Peyer's patch (tissue), 4 donors: Measurements from ENCODE around the gene RAB6A.

ENCODE experiments used
- POLR2A ChIP-seq, 2 donors: fragments of 450-650 bp; IDR thresholded peaks; one replicate each; pipeline ENCODE4 v1.5.1; 2017; ENCODE audit warnings: antibody characterized with exemption in 2 of 2, mild to moderate bottlenecking in 2 of 2, moderate library complexity in 2 of 2
- TF ChIP-seq, protein P1 (sequence below), 6 experiments: fragments of 450-650 bp in 4 of 6; fragments of 200-600 bp in 2 of 6; sonication (generic) in 1 of 6; IDR thresholded peaks; one replicate each; pipeline ENCODE4 v1.5.1; 2017 to 2019; ENCODE audit warnings: antibody characterized with exemption in 6 of 6, mild to moderate bottlenecking in 3 of 6, moderate library complexity in 1 of 6

DNA sequence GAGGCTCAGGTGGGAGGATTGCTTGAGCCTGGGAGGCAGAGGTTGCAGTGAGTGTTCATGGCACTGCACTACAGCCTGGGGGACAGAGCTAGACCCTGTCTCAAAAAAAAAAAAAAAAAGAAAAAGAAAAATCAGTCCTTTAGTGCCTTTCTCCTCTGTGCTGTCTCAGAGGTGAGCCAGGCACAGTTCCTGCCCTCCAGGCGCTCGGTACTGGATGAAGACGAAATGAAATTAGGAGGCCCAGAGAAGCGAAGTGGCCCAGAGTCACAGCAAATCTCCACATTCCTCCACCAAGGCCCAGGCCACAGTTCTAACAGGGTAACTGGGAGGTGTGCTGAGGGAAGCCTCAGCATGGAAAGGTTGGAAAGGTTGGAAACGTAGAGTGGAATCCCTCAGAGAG is 109.6 kb downstream of the RAB6A start:
- no peak for TF ChIP-seq POLR2A (IDR thresholded peaks at IDR 0.05)
- TF ChIP-seq, protein P1, sequence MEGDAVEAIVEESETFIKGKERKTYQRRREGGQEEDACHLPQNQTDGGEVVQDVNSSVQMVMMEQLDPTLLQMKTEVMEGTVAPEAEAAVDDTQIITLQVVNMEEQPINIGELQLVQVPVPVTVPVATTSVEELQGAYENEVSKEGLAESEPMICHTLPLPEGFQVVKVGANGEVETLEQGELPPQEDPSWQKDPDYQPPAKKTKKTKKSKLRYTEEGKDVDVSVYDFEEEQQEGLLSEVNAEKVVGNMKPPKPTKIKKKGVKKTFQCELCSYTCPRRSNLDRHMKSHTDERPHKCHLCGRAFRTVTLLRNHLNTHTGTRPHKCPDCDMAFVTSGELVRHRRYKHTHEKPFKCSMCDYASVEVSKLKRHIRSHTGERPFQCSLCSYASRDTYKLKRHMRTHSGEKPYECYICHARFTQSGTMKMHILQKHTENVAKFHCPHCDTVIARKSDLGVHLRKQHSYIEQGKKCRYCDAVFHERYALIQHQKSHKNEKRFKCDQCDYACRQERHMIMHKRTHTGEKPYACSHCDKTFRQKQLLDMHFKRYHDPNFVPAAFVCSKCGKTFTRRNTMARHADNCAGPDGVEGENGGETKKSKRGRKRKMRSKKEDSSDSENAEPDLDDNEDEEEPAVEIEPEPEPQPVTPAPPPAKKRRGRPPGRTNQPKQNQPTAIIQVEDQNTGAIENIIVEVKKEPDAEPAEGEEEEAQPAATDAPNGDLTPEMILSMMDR (IDR thresholded peaks at IDR 0.05): no peak
